ENCODE results near the gene PIK3C2G.

Gene PIK3C2G

GRCh38 chr12:18419311-18419710, 158.0 kb downstream of the PIK3C2G start:
- no peak for DNase-seq (ENCODE audit: low read depth in 2 of 2)

- no peak for DNase-seq (ENCODE audit: low read depth in 2 of 2)
Measured at GRCh38 chr12:18421867-18422266, 160.5 kb downstream of the PIK3C2G start.

- DNase-seq (ENCODE audit: low read depth in 2 of 2), result no peak
Measured at GRCh38 chr12:18422871-18423270, 161.6 kb downstream of the PIK3C2G start.

- DNase-seq (ENCODE audit: low read depth in 2 of 2), result no peak
Measured at GRCh38 chr12:18424857-18425256, 163.5 kb downstream of the PIK3C2G start.

GRCh38 chr12:18427520-18427919, 166.2 kb downstream of the PIK3C2G start:
- no peak for DNase-seq (ENCODE audit: low read depth in 2 of 2)

- DNase-seq (ENCODE audit: low read depth in 2 of 2), result no peak
Measured at GRCh38 chr12:18428416-18428815, 167.1 kb downstream of the PIK3C2G start.

GRCh38 chr12:18429366-18429765, 168.0 kb downstream of the PIK3C2G start:
- DNase-seq (ENCODE audit: low read depth in 2 of 2), result no peak

GRCh38 chr12:18430425-18431048, 169.2 kb downstream of the PIK3C2G start:
- DNase-seq (ENCODE audit: low read depth in 2 of 2), result no peak

- DNase-seq (ENCODE audit: low read depth in 2 of 2), result no peak
Measured at GRCh38 chr12:18431771-18432170, 170.5 kb downstream of the PIK3C2G start.

GRCh38 chr12:18432206-18432605, 170.9 kb downstream of the PIK3C2G start:
- DNase-seq (ENCODE audit: low read depth in 2 of 2), result no peak

- DNase-seq (ENCODE audit: low read depth in 2 of 2), result no peak
Measured at GRCh38 chr12:18436170-18436569, 174.9 kb downstream of the PIK3C2G start.

GRCh38 chr12:18439541-18439940, 178.2 kb downstream of the PIK3C2G start:
- DNase-seq (ENCODE audit: low read depth in 2 of 2), result no peak

- no peak for DNase-seq (ENCODE audit: low read depth in 2 of 2)
Measured at GRCh38 chr12:18443768-18444437, 182.6 kb downstream of the PIK3C2G start.

GRCh38 chr12:18446061-18446644, 184.8 kb downstream of the PIK3C2G start:
- DNase-seq (ENCODE audit: low read depth in 2 of 2), result no peak

GRCh38 chr12:18454330-18454729, 193.0 kb downstream of the PIK3C2G start:
- DNase-seq (ENCODE audit: low read depth in 2 of 2), result no peak

GRCh38 chr12:18456344-18456743, 195.0 kb downstream of the PIK3C2G start:
- no peak for DNase-seq (ENCODE audit: low read depth in 2 of 2)

- DNase-seq (ENCODE audit: low read depth in 2 of 2), result no peak
Measured at GRCh38 chr12:18457362-18457761, 196.0 kb downstream of the PIK3C2G start.

- no peak for DNase-seq (ENCODE audit: low read depth in 2 of 2)
Measured at GRCh38 chr12:18461758-18462157, 200.4 kb downstream of the PIK3C2G start.

GRCh38 chr12:18462442-18462841, 201.1 kb downstream of the PIK3C2G start:
- no peak for DNase-seq (ENCODE audit: low read depth in 2 of 2)

- DNase-seq (ENCODE audit: low read depth in 2 of 2), result no peak
Measured at GRCh38 chr12:18467620-18468245, 206.4 kb downstream of the PIK3C2G start.

GRCh38 chr12:18468246-18469075, 207.1 kb downstream of the PIK3C2G start:
- DNase-seq (ENCODE audit: low read depth in 2 of 2), result no peak

GRCh38 chr12:18470251-18470650, 208.9 kb downstream of the PIK3C2G start:
- no peak for DNase-seq (ENCODE audit: low read depth in 2 of 2)
